ENCODE data around the gene CRLF2.

DNA sequence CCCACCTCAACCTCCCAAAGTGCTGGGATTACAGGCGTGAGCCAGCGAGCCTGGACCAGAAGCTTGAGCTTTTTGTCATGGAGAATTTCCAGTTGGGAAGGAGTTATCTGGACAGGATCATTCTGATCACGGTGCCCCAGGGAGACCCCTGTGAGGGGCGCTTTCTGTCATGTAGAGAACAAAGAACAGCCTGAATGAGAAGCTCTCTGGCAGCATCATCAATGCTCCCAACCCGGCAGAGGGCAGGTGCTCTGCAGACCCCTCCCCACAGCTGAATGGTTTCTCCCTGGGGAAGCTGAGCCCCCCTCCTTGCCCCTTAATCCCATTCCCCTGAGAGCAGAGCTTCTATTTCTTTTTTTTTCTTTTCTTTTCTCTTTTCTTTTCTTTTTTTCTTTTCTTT is 48.8 kb upstream of the CRLF2 start:
- TF ChIP-seq CTCF (IDR thresholded peaks at IDR 0.05; ENCODE audit: insufficient read depth, low read length, poor library complexity, severe bottlenecking) (no peak), EZH2phosphoT487 (conservative IDR thresholded peaks at IDR 0.05; ENCODE audit: low read length) (no peak)

Data from SU-DHL-6 (cell line).